PFSK-1 (cell line): ENCODE data around the gene COL5A2.

Experiments
- POLR2AphosphoS5 ChIP-seq: IDR thresholded peaks from 2 replicates; pipeline ENCODE4 v1.6.1; 2012; ENCODE audit warnings: low read depth, mild to moderate bottlenecking, control low read depth, low read length, moderate library complexity
- REST ChIP-seq, 2 experiments: IDR thresholded peaks; 2 replicates each; pipeline versions ENCODE4 v1.6.1 to v1.8.0; 2011 to 2012; ENCODE audit warnings: low read depth in 2 of 2, low read length in 2 of 2, control low read depth in 1 of 2, inconsistent platforms in 1 of 2, mild to moderate bottlenecking in 1 of 2, moderate library complexity in 1 of 2; ENCODE audit not compliant: insufficient read depth in 1 of 2
- SIN3A ChIP-seq: IDR thresholded peaks from 2 replicates; pipeline ENCODE4 v1.6.1; 2012; ENCODE audit warnings: mild to moderate bottlenecking, low read length, moderate library complexity, borderline replicate concordance; ENCODE audit not compliant: insufficient read depth
- TAF1 ChIP-seq: IDR thresholded peaks from 2 replicates; pipeline ENCODE4 v1.6.1; 2012; ENCODE audit warnings: low read length, control low read depth, borderline replicate concordance; ENCODE audit not compliant: insufficient read depth

DNA sequence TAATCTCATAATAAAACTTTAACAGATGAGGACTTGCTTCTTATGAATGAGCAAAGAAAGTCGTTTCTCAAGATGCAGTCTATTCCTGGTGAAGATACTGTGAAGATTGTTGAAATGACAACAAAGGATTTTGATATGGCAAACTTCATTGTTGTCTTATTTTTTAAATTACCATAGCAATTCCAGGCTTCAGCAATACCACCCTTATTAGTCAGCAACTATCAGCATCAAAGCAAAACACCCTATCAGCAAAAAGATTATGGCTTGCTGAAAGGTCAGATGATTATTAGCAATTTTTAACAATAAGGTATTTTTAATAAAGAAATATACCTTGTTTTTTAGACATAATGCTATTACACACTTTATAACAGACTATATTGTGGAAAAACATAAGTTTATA is 88.3 kb downstream of the COL5A2 start:
- TF ChIP-seq POLR2AphosphoS5 (no peak), SIN3A (no peak), TAF1 (no peak), REST (IDR thresholded peaks at IDR 0.05; ENCODE audit: insufficient read depth in 1 of 2, low read depth in 2 of 2, low read length in 2 of 2) (no peak)
